ENCODE results near the gene SLC25A3. TPM values are rescaled to one million over a fixed set of nuclear protein-coding genes. Genes with fewer than 3 reads are reported as not detected.
A peak's percentile ranks its signal among the peaks of the same experiment; 100 is the strongest.

Gene SLC25A3
- total RNA-seq, 4 donors from 2014 or later, result 371 to 467 (median 424) TPM

DNA sequence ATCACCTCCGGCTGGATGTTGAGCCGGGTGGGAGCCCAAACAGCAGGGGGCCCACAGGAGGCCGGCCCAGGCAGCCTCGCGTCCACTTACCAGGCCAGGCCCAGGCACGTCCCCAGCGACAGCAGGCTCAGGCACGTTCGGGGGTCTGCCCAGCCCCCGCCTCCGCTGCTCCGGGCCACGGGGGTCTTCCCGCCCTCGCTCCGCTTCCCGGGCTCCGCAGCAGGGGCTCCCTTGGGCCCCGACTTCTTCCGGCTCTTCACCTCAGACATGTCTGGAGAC, 50.9 kb downstream of the SLC25A3 start:
- H3K4me3 ChIP-seq (ENCODE audit: low read depth, poor library complexity, severe bottlenecking), result peak overlapping the region; percentile 76
- no peak for DNase-seq (ENCODE audit: low spot score in 2 of 2)
- 0% methylated on average over 7 to 20 of the region's 20 CpGs for WGBS, 2 donors
- intact Hi-C loops (cut with DNase I; ENCODE audit: low total_unique reads), result no loop called here
- TF ChIP-seq POLR2A (IDR thresholded peaks at IDR 0.05), result no peak
- TF ChIP-seq, protein P1, sequence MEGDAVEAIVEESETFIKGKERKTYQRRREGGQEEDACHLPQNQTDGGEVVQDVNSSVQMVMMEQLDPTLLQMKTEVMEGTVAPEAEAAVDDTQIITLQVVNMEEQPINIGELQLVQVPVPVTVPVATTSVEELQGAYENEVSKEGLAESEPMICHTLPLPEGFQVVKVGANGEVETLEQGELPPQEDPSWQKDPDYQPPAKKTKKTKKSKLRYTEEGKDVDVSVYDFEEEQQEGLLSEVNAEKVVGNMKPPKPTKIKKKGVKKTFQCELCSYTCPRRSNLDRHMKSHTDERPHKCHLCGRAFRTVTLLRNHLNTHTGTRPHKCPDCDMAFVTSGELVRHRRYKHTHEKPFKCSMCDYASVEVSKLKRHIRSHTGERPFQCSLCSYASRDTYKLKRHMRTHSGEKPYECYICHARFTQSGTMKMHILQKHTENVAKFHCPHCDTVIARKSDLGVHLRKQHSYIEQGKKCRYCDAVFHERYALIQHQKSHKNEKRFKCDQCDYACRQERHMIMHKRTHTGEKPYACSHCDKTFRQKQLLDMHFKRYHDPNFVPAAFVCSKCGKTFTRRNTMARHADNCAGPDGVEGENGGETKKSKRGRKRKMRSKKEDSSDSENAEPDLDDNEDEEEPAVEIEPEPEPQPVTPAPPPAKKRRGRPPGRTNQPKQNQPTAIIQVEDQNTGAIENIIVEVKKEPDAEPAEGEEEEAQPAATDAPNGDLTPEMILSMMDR (IDR thresholded peaks at IDR 0.05), result no peak

DNA sequence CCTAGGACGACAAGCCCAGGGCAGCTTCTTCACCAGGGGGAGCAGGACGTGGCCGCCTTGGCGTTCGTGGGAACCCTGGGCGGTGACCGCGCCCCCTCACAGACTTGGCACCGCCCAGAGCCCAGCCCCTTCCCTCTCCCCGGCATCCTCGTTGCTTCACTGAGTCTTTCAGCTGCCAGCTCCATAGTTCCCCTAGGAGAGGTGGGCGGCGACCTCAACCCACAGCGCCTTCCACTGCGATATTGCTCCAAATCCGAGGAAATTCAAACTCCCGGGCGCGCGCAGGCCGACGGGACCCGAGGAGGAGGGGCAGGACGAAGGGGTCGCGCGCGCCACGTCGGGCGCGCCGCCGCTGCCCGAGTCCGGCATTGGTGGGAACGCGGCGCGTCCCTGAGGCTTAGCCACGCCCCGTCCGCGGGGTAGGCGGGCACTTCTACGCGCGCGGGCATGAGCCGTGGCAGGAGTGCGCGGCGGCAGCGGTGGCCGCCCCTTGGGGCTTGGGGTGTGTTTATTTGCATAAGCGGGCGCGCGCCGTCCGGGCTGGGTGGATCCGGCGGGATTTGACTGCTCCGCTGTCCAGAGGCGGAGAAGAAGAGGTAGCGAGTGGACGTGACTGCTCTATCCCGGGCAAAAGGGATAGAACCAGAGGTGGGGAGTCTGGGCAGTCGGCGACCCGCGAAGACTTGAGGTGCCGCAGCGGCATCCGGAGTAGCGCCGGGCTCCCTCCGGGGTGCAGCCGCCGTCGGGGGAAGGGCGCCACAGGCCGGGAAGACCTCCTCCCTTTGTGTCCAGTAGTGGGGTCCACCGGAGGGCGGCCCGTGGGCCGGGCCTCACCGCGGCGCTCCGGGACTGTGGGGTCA, 51.5 kb downstream of the SLC25A3 start, which contains the start of the genes APAF1 and IKBIP:
Gene APAF1 (plus strand): TSS at position 579 of the 860 bp plus-strand sequence. CDS start 3,070 bp downstream, outside the sequence.
Gene IKBIP (minus strand): TSS at position 77 of the 860 bp plus-strand sequence. CDS start 87 bp downstream, outside the sequence.
- 0 to 1% methylated on average over 38 to 65 of the region's 91 CpGs for WGBS, 2 donors
- TF ChIP-seq, protein P1 (IDR thresholded peaks at IDR 0.05), result no peak
- TF ChIP-seq POLR2A (IDR thresholded peaks at IDR 0.05), result no peak
- intact Hi-C loops (cut with DNase I; ENCODE audit: low total_unique reads), result no loop called here
- H3K4me3 ChIP-seq (ENCODE audit: low read depth, poor library complexity, severe bottlenecking), result peak within 1 kb of the TSS; percentile 76
- DNase-seq (ENCODE audit: low spot score in 2 of 2), result peak; percentile 96 to 99

DNA sequence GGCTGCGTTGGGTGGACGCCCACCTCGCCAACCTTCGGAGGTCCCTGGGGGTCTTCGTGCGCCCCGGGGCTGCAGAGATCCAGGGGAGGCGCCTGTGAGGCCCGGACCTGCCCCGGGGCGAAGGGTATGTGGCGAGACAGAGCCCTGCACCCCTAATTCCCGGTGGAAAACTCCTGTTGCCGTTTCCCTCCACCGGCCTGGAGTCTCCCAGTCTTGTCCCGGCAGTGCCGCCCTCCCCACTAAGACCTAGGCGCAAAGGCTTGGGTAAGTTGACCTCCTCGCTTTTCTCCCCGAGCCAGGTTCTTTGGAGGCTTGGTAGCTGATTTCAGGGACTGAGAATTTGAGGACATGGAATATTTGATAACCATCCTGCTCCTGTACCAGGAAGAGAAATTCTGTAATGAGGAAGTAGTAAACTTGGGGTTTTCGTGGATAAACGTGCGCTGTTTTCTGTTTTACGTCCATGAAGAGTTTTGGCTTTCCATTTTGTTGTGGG, 52.1 kb downstream of the SLC25A3 start:
- H3K4me3 ChIP-seq (ENCODE audit: low read depth, poor library complexity, severe bottlenecking), result peak overlapping the region; percentile 76
- intact Hi-C loops (cut with DNase I; ENCODE audit: low total_unique reads), result no loop called here
- no peak for TF ChIP-seq POLR2A (IDR thresholded peaks at IDR 0.05)
- TF ChIP-seq, protein P1 (IDR thresholded peaks at IDR 0.05), result no peak
- WGBS, 2 donors, result 0% methylated on average over 16 to 24 of the region's 24 CpGs
- DNase-seq (ENCODE audit: low spot score in 2 of 2), result peak in 1 of 2 donors; percentile 88

DNA sequence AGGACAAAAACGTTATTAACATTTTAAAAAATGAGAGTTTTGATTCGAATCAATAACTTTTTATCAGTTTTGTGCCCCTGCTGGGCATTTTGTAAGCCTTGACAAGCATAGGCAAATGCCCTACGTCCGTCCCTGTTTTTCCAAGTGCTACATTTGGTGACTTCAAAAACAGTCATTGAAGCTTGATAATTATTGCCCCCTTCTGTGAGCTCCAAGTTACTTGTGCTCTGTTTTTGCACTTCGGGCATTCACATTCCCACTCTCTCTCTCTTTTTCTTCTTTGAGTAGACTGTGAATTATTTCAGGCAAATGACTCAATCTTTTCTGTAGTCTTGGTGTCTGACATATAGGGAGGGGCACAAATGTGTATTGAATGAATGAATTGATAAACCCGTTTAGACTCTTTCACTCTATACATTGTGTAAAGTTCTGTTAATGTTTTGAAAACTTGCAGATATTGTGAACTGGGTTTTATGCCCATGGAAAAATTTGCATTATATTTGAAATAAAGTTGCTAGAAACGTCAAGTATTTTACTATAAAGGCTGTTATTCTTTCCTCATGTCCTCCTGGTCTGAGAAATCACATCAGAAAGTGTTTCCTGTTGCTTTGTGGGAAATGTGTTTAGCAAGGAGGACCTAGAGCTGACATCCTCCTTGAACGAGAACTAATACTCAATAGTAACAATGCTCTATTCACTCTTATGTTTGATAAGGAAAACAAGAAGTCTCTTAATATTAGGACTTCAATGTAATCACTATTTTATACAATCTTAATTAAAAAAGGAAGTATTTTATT, 53.0 kb downstream of the SLC25A3 start:
- no peak for TF ChIP-seq POLR2A (IDR thresholded peaks at IDR 0.05)
- TF ChIP-seq, protein P1 (IDR thresholded peaks at IDR 0.05), result no peak
- no peak for DNase-seq (ENCODE audit: low spot score in 2 of 2)
- H3K4me3 ChIP-seq (ENCODE audit: low read depth, poor library complexity, severe bottlenecking), result no peak overlapping the region
- intact Hi-C loops (cut with DNase I; ENCODE audit: low total_unique reads), result no loop called here
- WGBS, 2 donors, result 5 to 6% methylated on average over 8 of the region's 8 CpGs

DNA sequence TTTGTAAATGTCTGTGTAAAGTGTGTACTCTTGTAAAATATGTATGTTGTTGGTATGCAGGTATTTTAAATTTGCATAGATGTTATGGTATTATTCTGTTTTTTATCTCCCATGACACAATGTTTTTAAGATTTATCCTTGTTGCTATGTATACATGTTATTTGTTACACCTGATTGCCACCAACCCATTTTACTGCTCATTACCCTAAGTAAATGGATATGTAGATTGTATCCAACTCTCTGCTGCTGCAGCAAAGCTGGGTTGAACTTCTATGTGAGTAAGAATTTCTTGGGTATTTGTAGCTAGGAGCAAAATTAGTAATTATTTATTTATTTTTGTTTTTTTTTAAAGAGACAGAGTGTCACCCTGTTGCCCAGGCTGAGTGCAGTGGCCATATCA, 57.8 kb downstream of the SLC25A3 start:
- TF ChIP-seq POLR2A (IDR thresholded peaks at IDR 0.05), result no peak
- TF ChIP-seq, protein P1 (IDR thresholded peaks at IDR 0.05), result no peak
- H3K4me3 ChIP-seq (ENCODE audit: low read depth, poor library complexity, severe bottlenecking), result no peak overlapping the region
- intact Hi-C loops (cut with DNase I; ENCODE audit: low total_unique reads), result loop anchor here (5.0 kb wide), 1 partner anchor 84 kb away; no protein-coding TSS in a partner anchor
- DNase-seq (ENCODE audit: low spot score in 2 of 2), result no peak
